ENCODE measurements around the gene ITPKC. TPM values are rescaled to one million over a fixed set of nuclear protein-coding genes. Genes with fewer than 3 reads are reported as not detected.

The ITPKC gene
- polyA plus RNA-seq, 6 donors from 2014 or later: 4.5 to 13.6 (median 6.0) TPM; not detected in 1

GRCh38 chr19:40741527-40742390 is 24.8 kb downstream of the ITPKC start:
- Mint-ChIP-seq H3K36me3 (peaks cover 0 to 10% of the 10 kb centered on the region in 2 donors), H3K27ac (peak overlapping the region in 2 of 6 donors; percentile 54 to 63), H3K4me3 (peak overlapping the region in 2 of 8 donors; percentile 53 to 68), H3K9me3 (no peaks in the 10 kb centered on the region), H3K4me1 (peaks cover 3 to 6% (median 4%) of the 10 kb centered on the region in 3 donors), H3K27me3 (no peaks in the 10 kb centered on the region)
- ATAC-seq (ENCODE audit: low read depth in 2 of 2) (no peak), DNase-seq (no peak)

- H3K4me3 Mint-ChIP-seq: no peak overlapping the region
- no peaks in the 10 kb centered on the region for H3K9me3 Mint-ChIP-seq
- ATAC-seq (ENCODE audit: low read depth in 2 of 2) (no peak), DNase-seq (no peak)
- H3K4me1 Mint-ChIP-seq: peaks cover 3 to 6% (median 4%) of the 10 kb centered on the region in 3 donors
- H3K36me3 Mint-ChIP-seq: peaks cover 0 to 10% of the 10 kb centered on the region in 2 donors
- H3K27ac Mint-ChIP-seq: no peak overlapping the region
- no peaks in the 10 kb centered on the region for H3K27me3 Mint-ChIP-seq
Observed at GRCh38 chr19:40742477-40742876, 25.6 kb downstream of the ITPKC start.

GRCh38 chr19:40742886-40743285 is 26.0 kb downstream of the ITPKC start:
- H3K4me3 Mint-ChIP-seq: no peak overlapping the region
- no peaks in the 10 kb centered on the region for H3K27me3 Mint-ChIP-seq
- ATAC-seq (ENCODE audit: low read depth in 2 of 2) (no peak), DNase-seq (no peak)
- H3K36me3 Mint-ChIP-seq: peaks cover 0 to 10% of the 10 kb centered on the region in 2 donors
- H3K27ac Mint-ChIP-seq: no peak overlapping the region
- peaks cover 3 to 6% (median 4%) of the 10 kb centered on the region in 3 donors for H3K4me1 Mint-ChIP-seq
- H3K9me3 Mint-ChIP-seq: no peaks in the 10 kb centered on the region

GRCh38 chr19:40743926-40744325 is 27.0 kb downstream of the ITPKC start:
- no peaks in the 10 kb centered on the region for H3K27me3 Mint-ChIP-seq
- H3K4me1 Mint-ChIP-seq: peaks cover 3 to 11% (median 4%) of the 10 kb centered on the region in 3 donors
- no peak for ATAC-seq (ENCODE audit: low read depth in 2 of 2)
- no peaks in the 10 kb centered on the region for H3K9me3 Mint-ChIP-seq
- no peak overlapping the region for H3K4me3 Mint-ChIP-seq
- H3K36me3 Mint-ChIP-seq: peaks cover 0 to 7% of the 10 kb centered on the region in 2 donors
- no peak for DNase-seq
- H3K27ac Mint-ChIP-seq: no peak overlapping the region

GRCh38 chr19:40744554-40745401 is 27.9 kb downstream of the ITPKC start:
- Mint-ChIP-seq H3K9me3 (no peaks in the 10 kb centered on the region), H3K27me3 (no peaks in the 10 kb centered on the region), H3K27ac (no peak overlapping the region), H3K36me3 (no peaks in the 10 kb centered on the region), H3K4me3 (no peak overlapping the region), H3K4me1 (peaks cover 8 to 17% (median 11%) of the 10 kb centered on the region in 3 donors)
- DNase-seq (no peak), ATAC-seq (ENCODE audit: low read depth in 2 of 2) (peak in 1 of 2 donors; percentile 35)

- Mint-ChIP-seq H3K27me3 (no peaks in the 10 kb centered on the region), H3K4me1 (peaks cover 13 to 24% (median 17%) of the 10 kb centered on the region in 3 donors), H3K36me3 (no peaks in the 10 kb centered on the region), H3K27ac (no peak overlapping the region), H3K4me3 (no peak overlapping the region), H3K9me3 (no peaks in the 10 kb centered on the region)
- DNase-seq (no peak), ATAC-seq (ENCODE audit: low read depth in 2 of 2) (no peak)
Observed at GRCh38 chr19:40745402-40745780, 28.5 kb downstream of the ITPKC start.

- H3K4me1 Mint-ChIP-seq: peaks cover 18 to 33% (median 32%) of the 10 kb centered on the region in 3 donors
- no peaks in the 10 kb centered on the region for H3K27me3 Mint-ChIP-seq
- no peaks in the 10 kb centered on the region for H3K36me3 Mint-ChIP-seq
- ATAC-seq (ENCODE audit: low read depth in 2 of 2): no peak
- H3K4me3 Mint-ChIP-seq: peak overlapping the region in 1 of 8 donors; percentile 42
- DNase-seq: no peak
- H3K9me3 Mint-ChIP-seq: no peaks in the 10 kb centered on the region
- peak overlapping the region in 1 of 6 donors; percentile 41 for H3K27ac Mint-ChIP-seq
Observed at GRCh38 chr19:40747536-40747935, 30.6 kb downstream of the ITPKC start.

- DNase-seq (peak; percentile 100), ATAC-seq (ENCODE audit: low read depth in 2 of 2) (peak; percentile 85 to 86)
- Mint-ChIP-seq H3K27ac (peak within 1 kb of the TSS; percentile 91 to 99 (median 98)), H3K27me3 (no peaks in the 10 kb centered on the region), H3K9me3 (no peaks in the 10 kb centered on the region), H3K4me1 (peaks cover 31 to 54% (median 49%) of the 10 kb centered on the region in 3 donors), H3K36me3 (no peaks in the 10 kb centered on the region), H3K4me3 (peak within 1 kb of the TSS; percentile 87 to 100 (median 98))
Observed at GRCh38 chr19:40750058-40750873, 33.4 kb downstream of the ITPKC start, which contains the start of gene ACTMAP. Gene ACTMAP (minus strand): TSS chr19:40750477. CDS start chr19:40749803, 674 bp downstream.

- no peaks in the 10 kb centered on the region for H3K36me3 Mint-ChIP-seq
- peaks cover 34 to 62% (median 56%) of the 10 kb centered on the region in 3 donors for H3K4me1 Mint-ChIP-seq
- H3K27ac Mint-ChIP-seq: peak within 1 kb of the TSS; percentile 91 to 99 (median 98)
- DNase-seq (peak; percentile 97), ATAC-seq (ENCODE audit: low read depth in 2 of 2) (peak; percentile 67 to 70)
- H3K4me3 Mint-ChIP-seq: peak within 1 kb of the TSS; percentile 87 to 100 (median 98)
- no peaks in the 10 kb centered on the region for H3K9me3 Mint-ChIP-seq
- no peaks in the 10 kb centered on the region for H3K27me3 Mint-ChIP-seq
Observed at GRCh38 chr19:40750874-40751537, 34.1 kb downstream of the ITPKC start, which contains the start of gene SNRPA. Gene SNRPA (plus strand): TSS chr19:40751203. CDS start chr19:40751409, 206 bp downstream.

GRCh38 chr19:40752257-40752781 is 35.4 kb downstream of the ITPKC start:
- peak overlapping the region in 5 of 6 donors; percentile 71 to 99 (median 91) for H3K27ac Mint-ChIP-seq
- H3K9me3 Mint-ChIP-seq: no peaks in the 10 kb centered on the region
- H3K36me3 Mint-ChIP-seq: peaks cover 0 to 7% of the 10 kb centered on the region in 2 donors
- DNase-seq: no peak
- ATAC-seq (ENCODE audit: low read depth in 2 of 2): no peak
- peak overlapping the region; percentile 87 to 100 (median 98) for H3K4me3 Mint-ChIP-seq
- H3K4me1 Mint-ChIP-seq: peaks cover 42 to 74% (median 69%) of the 10 kb centered on the region in 3 donors
- H3K27me3 Mint-ChIP-seq: no peaks in the 10 kb centered on the region

GRCh38 chr19:40754611-40755247 is 37.8 kb downstream of the ITPKC start:
- H3K4me3 Mint-ChIP-seq: peak overlapping the region; percentile 40 to 78 (median 74)
- H3K27me3 Mint-ChIP-seq: no peaks in the 10 kb centered on the region
- H3K36me3 Mint-ChIP-seq: peaks cover 4 to 12% of the 10 kb centered on the region in 2 donors
- H3K4me1 Mint-ChIP-seq: peaks cover 40 to 74% (median 66%) of the 10 kb centered on the region in 3 donors
- no peaks in the 10 kb centered on the region for H3K9me3 Mint-ChIP-seq
- DNase-seq: no peak
- ATAC-seq (ENCODE audit: low read depth in 2 of 2): no peak
- peak overlapping the region in 4 of 6 donors; percentile 59 to 89 (median 76) for H3K27ac Mint-ChIP-seq

All from naive B cell (primary cell).